Ovary (tissue), 3 donors: ENCODE data around the gene NEUROG1.
"Not testable (repeated sequence)": the region's sequence is repeated elsewhere in the genome, so short reads cannot be mapped to it uniquely, and the experiment has no call there.

Experiments used
- EP300 ChIP-seq: sonication (generic); formaldehyde crosslinking; IDR thresholded peaks from one replicate; pipeline ENCODE4 v1.6.1; 2017; ENCODE audit warnings: antibody characterized with exemption
- POLR2A ChIP-seq: fragments of 450-650 bp; IDR thresholded peaks from one replicate; pipeline ENCODE4 v1.6.1; 2017; ENCODE audit warnings: antibody characterized with exemption, mild to moderate bottlenecking, moderate library complexity
- TF ChIP-seq, protein P1 (sequence below), 3 donors: fragments of 450-650 bp in 2 of 3; fragments of 200-600 bp in 1 of 3; IDR thresholded peaks; one replicate each; pipeline versions ENCODE4 v1.5.1 to v1.8.0; 2016 to 2022; ENCODE audit warnings: antibody characterized with exemption in 3 of 3, mild to moderate bottlenecking in 1 of 3
- donor health status: DM: no; HTN: no; CAD: no.

DNA sequence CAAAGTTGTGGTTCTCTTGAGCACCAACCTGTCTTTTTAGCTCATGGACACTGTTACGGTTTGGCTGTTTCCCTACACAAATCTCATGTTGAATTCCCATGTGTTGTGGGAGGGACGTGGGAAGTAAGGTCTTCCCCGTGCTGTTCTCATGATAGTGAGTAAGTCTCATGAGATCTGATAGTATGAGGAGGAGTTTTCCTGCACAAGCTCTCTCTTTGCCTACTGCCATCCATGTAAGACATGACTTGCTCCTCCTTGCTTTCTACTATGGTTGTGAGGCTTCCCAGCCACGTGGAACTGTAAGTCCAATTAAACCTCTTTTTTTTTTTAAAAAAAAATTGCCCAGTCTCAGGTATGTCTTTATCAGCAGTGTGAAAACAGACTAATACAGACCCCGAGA is 6.2 kb downstream of the NEUROG1 start:
- TF ChIP-seq, protein P1, sequence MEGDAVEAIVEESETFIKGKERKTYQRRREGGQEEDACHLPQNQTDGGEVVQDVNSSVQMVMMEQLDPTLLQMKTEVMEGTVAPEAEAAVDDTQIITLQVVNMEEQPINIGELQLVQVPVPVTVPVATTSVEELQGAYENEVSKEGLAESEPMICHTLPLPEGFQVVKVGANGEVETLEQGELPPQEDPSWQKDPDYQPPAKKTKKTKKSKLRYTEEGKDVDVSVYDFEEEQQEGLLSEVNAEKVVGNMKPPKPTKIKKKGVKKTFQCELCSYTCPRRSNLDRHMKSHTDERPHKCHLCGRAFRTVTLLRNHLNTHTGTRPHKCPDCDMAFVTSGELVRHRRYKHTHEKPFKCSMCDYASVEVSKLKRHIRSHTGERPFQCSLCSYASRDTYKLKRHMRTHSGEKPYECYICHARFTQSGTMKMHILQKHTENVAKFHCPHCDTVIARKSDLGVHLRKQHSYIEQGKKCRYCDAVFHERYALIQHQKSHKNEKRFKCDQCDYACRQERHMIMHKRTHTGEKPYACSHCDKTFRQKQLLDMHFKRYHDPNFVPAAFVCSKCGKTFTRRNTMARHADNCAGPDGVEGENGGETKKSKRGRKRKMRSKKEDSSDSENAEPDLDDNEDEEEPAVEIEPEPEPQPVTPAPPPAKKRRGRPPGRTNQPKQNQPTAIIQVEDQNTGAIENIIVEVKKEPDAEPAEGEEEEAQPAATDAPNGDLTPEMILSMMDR (IDR thresholded peaks at IDR 0.05) = not testable (repeated sequence)
- not testable (repeated sequence) for TF ChIP-seq POLR2A, EP300
